GM12892 (cell line): Measurements from ENCODE around the gene CACHD1.

Experiments used
- POLR2A ChIP-seq: IDR thresholded peaks from 2 replicates; pipeline ENCODE4 v1.6.1; 2011; ENCODE audit warnings: low read depth, low read length, control low read depth
- POLR2AphosphoS5 ChIP-seq: IDR thresholded peaks from 2 replicates; pipeline ENCODE4 v1.6.1; 2011; ENCODE audit warnings: low read depth, low read length, control low read depth
- TAF1 ChIP-seq: IDR thresholded peaks from 2 replicates; pipeline ENCODE4 v1.6.1; 2011; ENCODE audit warnings: low read depth, mild to moderate bottlenecking, control low read depth, low read length, borderline replicate concordance

DNA sequence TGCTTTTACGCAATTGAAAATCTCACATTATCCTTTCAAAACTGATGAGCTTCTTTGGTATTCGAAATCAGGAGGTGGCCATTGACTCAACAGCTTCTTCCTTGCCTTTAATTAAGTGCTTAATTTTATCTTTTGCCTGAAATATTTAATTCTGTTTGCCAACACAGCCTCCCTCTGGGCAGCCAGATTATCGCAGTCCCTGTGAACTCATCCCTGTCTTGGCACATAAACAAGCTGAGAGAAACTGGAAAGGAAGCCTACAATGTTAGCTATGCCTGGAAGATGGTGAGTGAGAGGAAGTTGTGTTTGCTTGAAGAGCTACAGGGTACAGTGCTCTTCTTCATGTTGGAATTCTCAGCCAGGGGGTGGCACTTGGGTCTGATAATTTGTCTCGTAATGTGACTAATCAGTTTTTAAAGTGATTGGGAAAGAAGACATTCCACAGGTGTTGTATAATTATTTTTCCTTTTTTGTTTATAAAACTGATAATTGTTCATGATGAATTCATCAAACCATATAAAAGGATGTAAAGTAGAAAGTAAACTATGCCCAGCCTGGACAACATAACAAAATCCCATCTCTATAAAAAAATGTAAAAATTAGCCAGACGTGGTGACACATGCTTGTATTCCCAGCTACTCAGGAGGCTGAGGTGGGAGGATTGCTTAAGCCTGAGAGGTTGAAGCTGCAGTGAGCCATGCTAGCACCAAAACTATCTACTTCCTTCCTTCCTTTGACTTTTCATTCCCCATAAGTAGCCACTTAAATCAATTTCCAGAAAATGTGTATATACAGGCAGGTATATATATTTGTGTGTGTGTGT is 184.8 kb downstream of the CACHD1 start:
- TF ChIP-seq POLR2AphosphoS5 (no peak), POLR2A (no peak), TAF1 (no peak)
